Activated T-cell treated with anti-CD3 and anti-CD28 coated beads for 48 hours (primary cell): ENCODE measurements around the gene MXRA7.
"Not testable (repeated sequence)": the region's sequence is repeated elsewhere in the genome, so short reads cannot be mapped to it uniquely, and the experiment has no call there.

Source experiments
- DNase-seq: peaks from one replicate; pipeline ENCODE4 v3.0.0-alpha.2; 2020; ENCODE audit warnings: low read depth

The MXRA7 gene, protein sequence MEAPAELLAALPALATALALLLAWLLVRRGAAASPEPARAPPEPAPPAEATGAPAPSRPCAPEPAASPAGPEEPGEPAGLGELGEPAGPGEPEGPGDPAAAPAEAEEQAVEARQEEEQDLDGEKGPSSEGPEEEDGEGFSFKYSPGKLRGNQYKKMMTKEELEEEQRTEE

DNA sequence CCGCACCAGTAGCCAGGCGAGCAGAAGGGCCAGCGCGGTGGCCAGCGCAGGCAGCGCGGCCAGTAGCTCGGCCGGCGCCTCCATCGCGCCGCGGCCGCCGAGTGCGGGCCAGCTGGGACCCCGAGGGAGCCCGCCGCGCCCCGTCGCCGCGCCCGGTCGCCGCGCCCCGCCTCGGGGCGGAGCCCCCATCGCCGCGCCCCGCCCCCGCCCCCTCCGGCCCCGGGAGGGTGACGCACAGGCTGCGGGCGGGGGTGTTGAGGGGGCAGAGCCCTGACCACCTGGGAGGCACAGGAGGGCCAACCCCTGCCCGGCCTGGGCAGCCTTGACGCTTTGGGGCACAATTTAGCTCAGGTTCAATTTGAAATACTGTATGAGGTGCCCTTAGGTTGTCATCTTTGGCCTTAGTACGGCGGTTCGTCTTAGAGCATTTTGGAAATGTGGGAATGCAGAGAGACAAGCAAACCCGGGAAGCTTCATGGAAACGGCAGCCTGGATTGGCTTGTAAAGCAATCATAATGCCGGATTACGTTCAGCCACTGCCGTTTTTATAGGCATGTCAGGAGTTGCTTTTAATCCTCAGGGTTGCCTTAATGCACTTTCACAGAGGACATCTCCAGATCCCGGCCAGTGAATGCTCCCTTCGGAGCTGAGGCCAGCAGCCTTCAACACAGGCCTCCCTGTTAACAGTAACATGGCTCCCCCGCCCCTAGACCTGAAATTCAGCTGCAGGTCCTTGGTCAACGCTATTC lies at the start of gene MXRA7:
TSS of gene MXRA7 (minus strand) at position 103 of the 749 bp plus-strand sequence. CDS start at position 84, 19 bp downstream.
- peak; percentile 54 for DNase-seq

DNA sequence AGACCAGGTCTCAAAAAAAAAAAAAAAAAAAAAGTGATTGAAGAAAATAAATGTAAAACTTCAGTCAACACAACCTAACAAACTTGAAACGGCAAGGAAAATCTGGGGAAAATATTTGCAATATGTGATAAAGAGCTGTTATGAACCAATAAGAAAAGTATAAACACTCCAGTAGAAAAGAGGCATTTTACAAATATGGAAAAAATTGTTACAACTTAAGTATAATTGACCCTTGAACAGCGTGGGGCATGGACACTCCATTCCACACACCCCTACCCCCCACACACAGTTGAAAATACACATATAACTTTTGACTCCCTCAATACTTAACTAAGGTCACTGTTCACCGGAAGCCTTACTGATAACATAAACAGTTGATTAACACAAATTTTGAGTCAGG lies 47.8 kb upstream of the MXRA7 start:
- no peak for DNase-seq

DNA sequence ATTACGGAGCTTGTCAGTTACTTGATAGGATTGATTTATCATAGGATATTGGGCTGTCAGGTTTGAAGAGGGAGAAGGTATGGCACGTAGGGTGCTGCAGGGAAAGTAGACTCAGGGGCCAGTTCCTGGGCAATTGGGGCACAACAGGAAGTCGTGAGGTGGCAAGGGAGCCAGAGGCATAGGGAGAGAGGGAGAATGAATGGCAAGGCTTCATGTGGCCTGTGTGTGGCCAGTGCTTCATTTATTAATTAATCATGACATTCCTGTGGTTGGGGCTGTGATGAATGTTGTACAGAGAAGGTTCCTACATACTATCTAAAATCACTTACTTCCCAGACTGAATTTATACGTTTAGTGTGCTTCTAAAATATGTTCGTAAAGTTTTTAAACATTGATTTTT lies 46.5 kb upstream of the MXRA7 start:
- DNase-seq: no peak

DNA sequence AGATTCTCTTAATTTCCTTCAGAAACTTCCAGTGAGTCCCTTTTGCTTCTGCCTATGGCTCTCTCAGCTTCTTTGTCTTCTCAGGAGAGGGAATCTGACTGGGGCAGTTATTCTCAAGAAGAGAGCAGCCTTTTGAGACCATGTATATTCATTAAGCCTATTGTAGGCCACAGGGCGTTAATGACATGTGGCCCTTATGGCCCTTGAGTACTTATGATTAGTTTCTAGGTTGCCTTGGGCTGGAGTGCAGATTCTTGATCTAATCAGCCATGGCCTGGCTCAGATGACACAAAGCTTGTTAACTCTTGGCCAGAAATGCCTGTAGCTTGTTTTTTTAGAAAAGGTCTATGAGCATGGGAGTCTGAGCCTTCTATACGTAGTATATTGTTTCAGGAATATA lies 44.5 kb upstream of the MXRA7 start:
- DNase-seq: no peak

DNA sequence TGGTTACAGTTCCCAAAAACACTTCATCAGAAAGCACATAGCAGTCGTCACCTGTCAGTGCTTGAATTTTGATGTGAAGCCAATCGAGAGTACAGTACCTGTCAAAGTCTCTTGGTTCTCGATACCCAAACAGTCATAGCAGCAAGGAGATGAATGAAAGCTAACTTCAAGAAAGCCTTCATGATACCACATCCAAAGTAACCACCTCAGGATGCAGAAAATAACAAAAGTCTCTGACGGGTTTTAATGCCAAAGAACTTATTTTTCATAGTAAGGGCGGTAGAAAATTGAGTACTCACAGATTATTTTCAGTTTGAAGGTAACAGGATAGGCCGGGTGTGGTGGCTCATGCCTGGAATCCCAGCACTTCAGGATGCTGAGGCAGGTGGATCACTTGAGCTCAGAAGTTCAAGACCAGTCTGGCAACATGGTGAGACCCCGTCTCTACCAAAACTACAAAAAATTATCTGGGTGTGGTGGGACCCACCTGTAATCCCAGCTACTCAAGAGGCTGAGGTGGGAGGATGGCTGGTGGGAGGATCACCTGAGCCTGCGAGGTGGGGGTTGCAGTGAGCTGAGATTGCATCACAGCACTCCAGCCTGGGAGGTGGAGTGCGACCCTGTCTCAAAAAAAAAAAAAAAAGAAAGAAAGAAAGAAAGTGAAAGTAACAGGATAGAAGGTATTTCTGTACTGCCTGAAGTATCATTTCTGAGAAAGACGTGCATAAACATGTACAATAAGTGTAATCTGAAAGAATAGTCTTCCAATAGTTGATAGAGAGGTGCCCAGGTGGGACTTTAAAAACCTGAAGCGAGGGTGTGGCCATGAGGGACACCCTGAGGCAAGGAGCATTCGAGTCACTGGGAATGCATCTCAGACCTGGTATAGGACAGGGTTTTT lies 42.5 kb upstream of the MXRA7 start:
- no peak for DNase-seq

DNA sequence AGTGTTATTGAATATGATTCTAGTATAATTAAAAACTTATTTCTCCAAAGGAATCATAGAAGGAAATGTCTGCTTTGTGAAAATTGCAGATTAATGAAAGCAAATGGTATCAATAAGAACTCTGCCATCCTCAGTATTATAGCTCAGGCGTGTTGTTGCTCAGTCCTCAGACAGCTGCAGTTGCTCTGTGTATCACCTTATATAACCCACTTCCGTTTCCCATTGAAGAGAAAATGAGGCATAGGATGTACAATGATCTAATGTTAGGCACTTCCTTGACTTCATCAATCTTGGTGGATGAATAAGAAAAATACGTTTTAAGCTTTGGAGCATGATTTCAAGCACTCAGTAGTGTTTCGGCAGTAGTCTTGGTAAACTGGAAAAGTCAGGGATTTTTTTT lies 41.2 kb upstream of the MXRA7 start:
- DNase-seq: no peak

DNA sequence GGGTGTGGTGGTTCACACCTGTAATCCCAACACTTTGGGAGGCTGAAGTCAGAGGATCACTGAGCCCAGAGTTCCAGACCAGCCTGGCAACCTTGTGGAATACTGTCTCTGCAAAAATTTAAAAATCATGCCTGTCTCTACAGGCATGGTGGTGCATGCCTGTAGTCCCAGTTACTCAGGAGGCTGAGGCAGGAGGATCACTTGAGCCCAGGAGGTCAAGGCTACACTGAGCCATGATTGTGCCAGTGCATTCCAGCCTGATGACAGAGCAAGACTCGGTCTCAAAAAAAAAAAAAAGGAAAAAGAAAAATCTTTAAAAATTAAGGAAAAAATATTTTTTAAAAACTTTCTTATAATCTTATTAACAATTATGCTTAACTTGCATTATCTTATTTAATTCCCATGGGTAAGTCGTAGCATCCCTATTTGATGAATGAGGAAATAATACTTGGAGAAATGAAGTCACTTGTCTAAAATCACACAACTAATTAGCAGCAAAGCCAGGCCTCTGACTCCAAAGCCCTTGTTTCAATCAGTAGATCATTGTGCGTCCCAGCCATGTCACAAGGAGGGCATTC lies 40.7 kb upstream of the MXRA7 start:
- no peak for DNase-seq

DNA sequence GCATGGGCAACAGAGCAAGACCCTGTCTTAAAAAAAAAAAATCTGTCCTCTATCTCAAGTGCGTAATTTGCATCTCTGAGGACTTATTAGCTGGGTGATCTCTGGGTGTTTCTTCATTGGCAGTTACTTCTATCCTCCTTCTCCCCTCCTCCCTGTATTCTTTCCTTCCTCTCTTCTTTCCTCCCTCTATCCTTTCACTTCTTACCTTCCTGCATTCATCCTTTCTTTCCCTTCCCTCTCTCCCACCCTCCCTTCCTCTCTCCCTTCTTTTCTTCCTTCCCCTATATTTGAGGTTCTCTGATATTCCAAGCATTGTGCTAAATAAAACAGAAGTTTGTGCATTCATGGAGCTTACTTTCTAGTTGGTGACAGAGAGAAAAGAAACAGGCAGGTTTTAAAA lies 37.9 kb upstream of the MXRA7 start:
- DNase-seq: no peak

DNA sequence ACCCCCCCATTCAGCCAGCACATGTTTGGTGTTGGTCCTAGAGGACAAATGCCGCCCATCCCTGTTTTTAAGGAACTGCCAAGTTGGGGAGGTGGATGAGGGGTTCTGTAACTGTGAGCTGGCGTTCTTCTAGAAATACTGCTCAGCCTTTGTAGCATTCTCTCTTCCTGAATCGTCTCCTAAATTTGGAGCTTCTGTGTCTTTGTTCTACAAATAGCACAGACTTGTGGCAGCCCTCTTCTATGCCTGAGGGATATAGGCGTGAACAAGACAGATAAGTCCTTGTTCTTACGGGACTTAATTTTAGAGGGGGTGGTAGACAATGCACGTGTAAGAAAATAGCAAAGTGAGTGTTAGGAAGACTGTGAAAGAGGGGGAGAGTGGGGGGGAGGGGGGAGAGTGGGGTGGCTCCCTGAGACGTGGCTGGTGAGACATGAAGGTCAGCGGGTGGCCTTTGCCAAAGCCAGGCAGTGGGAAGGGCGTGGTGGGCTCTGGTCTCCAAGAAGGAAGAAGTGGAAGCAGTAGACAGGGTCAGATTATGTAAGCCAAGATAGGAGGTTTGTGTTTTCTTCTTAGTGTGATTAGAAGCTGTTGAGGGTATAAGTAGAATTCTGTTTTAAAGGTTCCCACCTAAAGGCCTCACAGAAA lies 37.1 kb upstream of the MXRA7 start:
- DNase-seq: no peak

DNA sequence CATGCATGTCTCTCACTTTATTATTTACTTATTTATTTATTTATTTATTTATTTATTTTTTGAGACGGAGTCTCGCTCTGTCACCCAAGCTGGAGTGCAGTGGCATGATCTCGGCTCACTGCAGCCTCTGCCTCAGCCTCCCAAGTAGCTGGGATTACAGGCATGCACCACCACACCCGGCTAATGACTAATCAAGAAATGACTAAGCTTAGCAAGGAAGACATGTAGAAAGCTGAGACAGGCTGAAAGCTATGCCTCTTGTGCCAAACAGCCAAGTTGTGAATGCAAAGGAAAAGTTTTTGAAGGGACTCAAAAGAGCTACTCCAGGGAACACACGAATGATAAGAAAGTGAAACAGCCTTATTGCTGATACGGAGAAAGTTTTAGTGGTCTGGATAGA lies 35.0 kb upstream of the MXRA7 start:
- DNase-seq: not testable (repeated sequence)

DNA sequence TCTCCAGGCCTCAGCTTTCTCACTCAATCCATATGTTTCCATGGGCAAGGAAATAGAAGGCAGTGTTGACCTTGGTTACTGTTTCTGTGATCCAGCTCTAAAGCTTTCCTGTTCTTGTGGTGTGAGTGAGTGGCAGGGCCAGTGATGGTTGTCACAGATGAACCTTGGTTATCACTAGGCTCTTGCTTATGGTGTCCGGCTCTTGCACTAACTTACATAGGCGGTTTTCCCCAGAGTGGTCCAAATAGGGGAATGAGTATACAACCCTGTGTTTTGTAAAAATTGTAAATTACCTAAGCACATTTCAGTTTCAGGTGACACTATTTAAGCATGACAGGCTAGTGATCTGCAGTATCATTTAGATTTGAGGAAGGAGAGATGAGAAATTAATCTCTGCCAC lies 34.0 kb upstream of the MXRA7 start:
- no peak for DNase-seq

DNA sequence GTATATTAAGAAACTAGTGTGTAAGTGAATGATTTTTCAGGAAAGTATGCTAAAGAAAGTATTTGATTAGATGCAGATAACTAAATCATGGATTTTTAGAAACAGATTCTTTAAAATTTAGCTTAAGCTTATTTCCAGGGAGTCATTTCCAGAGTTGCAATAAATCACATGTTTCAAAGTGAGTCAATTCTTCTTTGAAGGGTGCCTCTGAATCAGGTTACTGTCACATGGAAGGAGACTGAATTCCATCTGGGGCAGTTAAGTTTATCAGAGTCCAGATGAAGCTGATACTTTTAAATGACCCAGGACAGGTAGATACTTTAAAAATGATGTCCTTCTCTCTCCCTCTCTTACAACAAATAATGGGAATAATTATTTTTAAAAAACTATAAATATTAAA lies 32.2 kb upstream of the MXRA7 start:
- no peak for DNase-seq

DNA sequence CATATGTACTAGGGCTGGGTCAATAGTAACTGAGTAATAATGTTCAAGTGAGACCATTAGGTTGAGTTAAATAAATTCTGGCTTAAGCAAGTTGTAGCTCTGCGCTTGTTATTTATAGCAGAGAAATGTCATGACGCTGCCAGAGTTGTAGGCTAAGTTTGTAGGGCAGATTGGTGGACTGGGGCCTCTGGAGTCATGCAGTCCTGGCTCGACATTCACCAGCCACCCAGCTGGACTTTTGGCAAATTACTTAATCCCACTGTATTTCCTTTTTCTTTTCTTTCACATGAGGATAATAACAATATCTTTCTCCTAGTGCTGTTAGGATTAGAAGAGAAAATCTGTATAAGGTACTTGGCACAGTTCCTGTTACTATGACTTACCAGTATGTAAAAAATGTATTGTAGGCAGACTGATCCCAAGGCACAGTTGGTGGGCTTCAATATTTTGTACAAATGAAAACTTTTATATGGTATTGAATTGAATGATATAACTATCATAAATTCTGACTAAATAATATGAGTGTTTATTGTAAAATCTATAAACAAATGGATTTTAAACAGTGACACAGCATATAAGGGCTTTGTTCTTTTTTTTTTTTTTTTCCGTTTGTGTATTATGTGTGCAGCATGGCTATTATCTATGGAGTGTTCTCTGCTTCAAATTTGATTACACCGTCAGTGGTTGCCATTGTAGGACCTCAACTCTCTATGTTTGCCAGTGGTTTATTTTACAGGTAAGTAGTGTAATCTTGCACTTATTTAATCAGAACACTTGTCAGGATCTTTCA lies 29.8 kb upstream of the MXRA7 start:
- DNase-seq: no peak

DNA sequence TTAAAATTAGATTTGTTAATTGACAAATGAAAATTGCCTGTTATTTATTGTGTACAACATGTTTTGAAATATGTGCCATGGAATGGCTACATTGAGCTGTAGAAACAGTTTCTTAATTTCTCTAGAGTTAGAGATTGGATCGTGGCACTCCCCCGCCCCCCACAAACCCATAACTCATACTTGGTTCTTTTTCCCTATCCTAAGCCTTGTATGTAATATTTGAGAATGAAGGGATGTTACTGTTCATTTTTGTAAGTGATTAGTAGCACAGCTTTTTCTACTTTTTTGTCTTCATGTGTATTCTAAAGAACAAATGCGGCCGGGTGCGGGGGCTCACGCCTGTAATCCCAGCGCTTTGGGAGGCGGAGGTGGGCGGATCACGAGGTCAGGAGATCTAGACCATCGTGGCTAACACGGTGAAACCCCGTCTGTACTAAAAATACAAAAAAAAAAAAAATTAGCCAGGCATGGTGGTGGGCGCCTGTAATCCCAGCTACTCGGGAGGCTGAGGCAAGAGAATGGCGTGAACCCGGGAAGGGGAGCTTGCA lies 28.9 kb upstream of the MXRA7 start:
- not testable (repeated sequence) for DNase-seq

DNA sequence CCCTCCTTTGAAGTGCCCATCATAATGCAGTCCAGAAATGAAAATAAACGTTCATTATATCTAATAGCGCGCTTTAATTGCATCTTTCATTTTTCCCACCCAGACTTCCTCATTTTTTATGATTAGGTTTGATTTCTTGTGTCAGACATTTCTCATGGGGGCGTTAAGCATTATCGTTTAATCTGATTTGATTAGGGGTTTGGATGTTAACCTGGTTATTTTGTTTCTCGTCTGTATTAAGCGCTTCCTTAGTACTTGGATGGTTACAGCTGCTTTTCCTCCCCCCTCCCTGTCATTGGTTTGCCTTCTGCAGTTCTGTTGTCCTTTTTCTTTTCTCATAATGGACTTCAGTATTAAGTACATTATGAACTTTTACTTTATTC lies 27.7 kb upstream of the MXRA7 start:
- DNase-seq: no peak

DNA sequence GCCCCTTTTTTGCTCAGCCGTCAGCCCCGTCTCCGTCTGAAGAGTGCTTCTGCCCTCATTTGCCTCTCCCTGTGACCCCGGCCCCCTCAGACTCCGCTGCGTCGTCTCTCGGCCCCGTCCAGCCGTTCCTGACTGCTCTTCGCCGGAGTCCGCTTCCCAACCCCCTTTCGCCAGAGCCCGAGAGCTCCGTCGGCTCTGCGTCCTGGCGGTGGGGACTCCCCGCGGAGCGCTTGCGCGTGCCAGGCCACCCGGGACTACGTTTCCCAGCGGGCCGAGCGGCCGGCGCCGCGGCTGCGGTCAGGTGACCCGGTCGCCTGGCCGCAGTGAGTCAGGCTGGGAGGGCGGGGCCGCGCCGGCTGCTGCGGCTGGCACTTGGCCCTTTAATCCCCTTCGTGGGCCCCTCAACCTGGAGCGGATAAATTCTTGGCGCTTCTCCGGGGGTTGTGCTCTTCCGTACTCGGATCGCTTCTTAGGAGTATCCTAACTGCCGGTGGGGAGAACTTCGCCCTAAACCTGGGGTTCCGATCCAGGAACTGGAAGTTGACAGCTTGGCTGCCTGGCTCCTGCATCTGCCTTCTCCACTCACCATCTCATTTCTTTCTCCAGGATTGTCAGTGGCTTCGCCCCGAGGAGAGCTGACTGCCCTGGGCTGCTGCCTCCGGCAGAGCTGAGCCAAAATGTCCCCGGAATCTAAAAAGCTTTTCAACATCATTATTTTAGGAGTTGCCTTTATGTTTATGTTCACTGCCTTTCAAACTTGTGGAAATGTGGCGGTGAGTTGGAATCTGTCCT lies 27.1 kb upstream of the MXRA7 start, which contains the start of gene MFSD11:
TSS of gene MFSD11 (plus strand) at position 444 of the 792 bp plus-strand sequence. CDS start at position 678, 234 bp downstream.
- DNase-seq: peak; percentile 90

DNA sequence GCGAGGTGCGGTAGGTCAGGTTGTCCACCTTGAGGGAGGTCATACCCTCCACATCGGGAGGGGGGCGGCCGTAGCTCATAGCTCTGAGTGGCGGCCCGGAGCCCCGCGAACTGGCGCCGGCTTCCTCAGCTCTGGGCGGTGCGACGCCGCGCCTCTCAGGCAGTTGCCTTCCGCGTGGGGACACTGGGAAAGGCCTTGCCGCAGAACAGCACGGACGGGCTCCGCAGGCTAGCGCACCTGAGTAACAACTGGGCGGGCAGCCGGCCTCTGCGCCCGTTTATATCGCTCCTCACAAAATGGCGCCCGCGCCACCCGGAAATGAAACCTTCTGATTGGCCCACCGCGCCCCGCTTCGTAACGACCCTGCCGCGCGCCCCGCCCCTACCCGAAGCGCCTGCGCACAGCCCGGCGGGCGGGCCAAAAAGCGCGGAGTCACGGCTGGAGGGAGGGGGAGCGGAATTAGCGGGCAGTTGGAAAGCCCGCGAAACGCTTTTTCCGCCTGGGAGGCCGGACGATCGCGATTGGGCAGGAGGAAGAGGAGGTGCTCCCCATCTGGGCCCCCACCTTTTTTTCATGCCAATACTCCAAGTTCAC lies 26.4 kb upstream of the MXRA7 start, which contains the start of gene SRSF2:
TSS of gene SRSF2 (minus strand) at position 250 of the 594 bp plus-strand sequence. CDS start at position 79, 171 bp downstream.
- peak; percentile 99 for DNase-seq

DNA sequence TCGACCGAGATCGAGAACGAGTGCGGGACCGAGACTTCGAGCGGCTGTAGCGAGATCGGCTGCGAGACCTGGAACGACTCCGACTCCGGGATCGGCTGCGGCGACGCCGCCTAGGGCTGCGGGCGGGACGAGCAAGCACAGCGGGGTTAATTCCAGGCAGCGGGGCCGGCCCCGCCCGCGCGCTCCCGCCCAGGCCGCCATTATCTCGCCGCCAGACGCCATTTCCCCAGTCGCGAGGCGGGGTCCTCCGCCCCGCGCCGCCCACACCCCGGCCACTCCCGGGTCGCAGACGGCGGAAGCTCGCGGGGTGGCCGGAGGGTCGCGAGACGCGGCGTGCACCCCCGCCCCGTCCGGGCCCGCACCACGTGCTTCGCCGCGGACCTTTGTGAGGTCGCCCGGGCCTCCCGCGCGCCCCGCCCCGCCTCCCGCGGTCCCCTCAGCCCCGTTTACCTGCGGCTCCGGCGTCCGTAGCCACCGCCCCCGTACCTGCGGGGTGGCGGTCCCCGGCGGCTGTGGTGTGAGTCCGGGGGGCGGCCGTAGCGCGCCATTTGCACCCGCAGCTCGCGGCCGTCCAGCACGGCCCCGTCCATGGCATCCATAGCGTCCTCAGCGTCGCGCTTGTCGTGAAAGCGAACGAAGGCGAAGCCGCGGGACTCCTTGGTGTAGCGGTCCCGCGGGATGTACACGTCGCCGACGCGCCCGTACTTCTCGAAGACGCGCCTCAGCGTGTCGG lies 25.8 kb upstream of the MXRA7 start:
- peak; percentile 56 for DNase-seq
